GM13977 (cell line): ENCODE measurements around the gene RAX2.
"Not testable (repeated sequence)": the region's sequence is repeated elsewhere in the genome, so short reads cannot be mapped to it uniquely, and the experiment has no call there.

Experiments used
- DNase-seq: peaks from one replicate; pipeline ENCODE4 v3.0.0; 2012; ENCODE audit warnings: low spot score
- in situ Hi-C: fragments of 300-500 bp; cut with MboI; formaldehyde crosslinking; loops from one replicate; pipeline ENCODE4 v1.12.0; 2022; ENCODE audit warnings: low sequenced_read_pairs, low pct_unique_long_range_greater_than_20kb, mixed read lengths, inconsistent platforms; ENCODE audit not compliant: unreplicated experiment
- TF ChIP-seq, protein P1 (sequence below): IDR thresholded peaks from 2 replicates; pipeline ENCODE4 v1.5.1; 2012; ENCODE audit warnings: mild to moderate bottlenecking, control low read depth; ENCODE audit not compliant: insufficient read depth; ENCODE audit errors: extremely low read depth, missing control alignments

RAX2 gene

DNA sequence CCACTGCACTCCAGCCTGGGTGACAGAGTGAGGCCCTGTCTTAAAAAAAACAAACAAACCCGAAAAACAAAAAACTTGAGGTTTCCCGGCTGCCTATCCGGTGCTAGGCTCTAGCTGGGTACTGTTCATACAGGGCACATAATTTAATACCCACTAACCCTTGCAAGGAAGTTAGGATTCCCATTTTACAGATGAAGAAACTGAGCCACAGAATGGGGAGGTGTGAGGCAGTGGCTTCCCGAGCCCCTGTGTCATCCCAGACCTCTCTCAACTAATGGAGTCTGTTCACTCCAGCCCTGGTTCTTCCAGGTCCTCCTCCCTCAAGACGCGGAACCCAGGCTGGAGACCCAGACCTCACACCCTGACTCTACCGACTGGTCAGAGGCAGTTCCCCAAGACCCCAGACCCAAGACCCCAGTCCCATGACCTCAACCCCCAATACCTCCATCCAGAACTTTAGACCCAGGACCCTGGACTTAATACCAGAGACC is 11.1 kb downstream of the RAX2 start:
- TF ChIP-seq, protein P1, sequence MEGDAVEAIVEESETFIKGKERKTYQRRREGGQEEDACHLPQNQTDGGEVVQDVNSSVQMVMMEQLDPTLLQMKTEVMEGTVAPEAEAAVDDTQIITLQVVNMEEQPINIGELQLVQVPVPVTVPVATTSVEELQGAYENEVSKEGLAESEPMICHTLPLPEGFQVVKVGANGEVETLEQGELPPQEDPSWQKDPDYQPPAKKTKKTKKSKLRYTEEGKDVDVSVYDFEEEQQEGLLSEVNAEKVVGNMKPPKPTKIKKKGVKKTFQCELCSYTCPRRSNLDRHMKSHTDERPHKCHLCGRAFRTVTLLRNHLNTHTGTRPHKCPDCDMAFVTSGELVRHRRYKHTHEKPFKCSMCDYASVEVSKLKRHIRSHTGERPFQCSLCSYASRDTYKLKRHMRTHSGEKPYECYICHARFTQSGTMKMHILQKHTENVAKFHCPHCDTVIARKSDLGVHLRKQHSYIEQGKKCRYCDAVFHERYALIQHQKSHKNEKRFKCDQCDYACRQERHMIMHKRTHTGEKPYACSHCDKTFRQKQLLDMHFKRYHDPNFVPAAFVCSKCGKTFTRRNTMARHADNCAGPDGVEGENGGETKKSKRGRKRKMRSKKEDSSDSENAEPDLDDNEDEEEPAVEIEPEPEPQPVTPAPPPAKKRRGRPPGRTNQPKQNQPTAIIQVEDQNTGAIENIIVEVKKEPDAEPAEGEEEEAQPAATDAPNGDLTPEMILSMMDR, result no peak
- in situ Hi-C loops, result no loop called here
- no peak for DNase-seq

DNA sequence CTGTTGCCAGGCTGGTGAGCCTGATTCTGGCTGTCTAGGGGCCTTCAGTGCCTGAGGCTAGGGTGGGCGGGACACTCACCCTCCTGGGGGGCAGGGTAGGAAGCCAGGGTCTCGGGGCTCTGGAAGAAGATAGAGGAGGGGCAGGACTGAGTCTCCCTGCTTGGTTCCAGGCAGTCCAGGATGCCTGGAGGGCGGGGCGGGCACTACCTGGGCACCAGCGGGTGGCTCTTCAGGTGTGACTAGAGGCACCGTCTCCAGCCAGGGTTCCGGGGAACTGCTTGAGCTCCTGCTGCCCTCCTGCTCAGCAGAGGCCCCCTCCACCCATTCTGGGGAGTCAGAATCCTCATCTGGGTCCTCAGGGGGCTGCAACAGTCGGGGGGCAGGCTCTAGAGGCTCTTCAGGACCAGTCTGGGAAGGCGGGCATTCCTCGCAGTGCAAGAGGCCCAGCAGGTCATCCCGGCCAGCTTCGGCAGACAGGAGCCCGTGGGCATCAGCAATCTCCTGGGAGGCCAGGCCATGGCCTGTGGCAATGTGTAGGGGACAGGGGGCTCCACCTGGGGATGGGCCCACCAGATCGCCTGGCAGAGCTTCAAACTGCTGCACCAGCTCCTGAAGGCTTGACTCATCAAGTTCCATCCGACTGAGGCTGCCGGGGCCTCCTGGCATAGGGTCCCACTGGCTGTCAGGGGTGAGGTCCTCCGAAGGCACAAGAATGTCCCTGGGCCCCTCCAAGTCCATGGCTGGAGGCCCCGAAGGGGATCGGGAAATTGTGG is 12.4 kb downstream of the RAX2 start:
- in situ Hi-C loops, result no loop called here
- TF ChIP-seq, protein P1, result no peak
- no peak for DNase-seq

DNA sequence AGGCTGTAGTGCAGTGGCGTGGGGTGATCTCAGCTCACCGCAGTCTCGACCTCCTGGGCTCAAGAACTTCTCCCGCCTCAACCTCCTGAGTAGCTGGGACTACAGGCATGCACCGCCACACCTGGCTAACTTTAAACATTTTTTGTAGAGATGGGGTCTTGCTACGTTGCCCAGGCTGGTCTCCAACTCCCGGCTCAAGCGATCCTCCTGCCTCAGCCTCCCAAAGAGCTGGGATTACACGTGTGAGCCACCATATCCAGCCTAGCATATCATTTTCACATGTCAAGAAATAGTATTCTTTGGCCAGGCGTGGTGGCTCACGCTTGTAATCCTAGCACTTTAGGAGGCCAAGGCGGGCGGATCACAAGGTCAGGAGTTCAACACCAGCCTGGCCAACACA is 13.7 kb downstream of the RAX2 start:
- in situ Hi-C loops, DNase-seq: not testable (repeated sequence)

DNA sequence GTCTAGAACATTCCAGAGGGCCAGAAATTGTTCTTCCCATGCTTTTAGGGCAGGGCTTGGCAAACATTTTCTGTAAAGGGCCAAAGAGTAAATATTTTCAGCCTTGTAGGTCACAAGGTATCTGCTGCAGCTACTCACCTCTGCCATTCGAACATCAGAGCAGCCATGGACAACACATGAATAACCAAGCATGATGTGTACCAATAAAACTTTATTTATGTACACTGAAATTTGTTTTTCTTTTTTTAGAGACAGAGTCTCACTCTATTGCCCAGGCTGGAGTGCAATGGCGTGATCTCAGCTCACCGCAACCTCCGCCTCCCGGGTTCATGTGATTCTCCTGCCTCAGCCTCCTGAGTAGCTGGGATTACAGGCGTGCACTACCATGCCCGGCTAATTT is 14.3 kb downstream of the RAX2 start:
- in situ Hi-C loops, DNase-seq: not testable (repeated sequence)

DNA sequence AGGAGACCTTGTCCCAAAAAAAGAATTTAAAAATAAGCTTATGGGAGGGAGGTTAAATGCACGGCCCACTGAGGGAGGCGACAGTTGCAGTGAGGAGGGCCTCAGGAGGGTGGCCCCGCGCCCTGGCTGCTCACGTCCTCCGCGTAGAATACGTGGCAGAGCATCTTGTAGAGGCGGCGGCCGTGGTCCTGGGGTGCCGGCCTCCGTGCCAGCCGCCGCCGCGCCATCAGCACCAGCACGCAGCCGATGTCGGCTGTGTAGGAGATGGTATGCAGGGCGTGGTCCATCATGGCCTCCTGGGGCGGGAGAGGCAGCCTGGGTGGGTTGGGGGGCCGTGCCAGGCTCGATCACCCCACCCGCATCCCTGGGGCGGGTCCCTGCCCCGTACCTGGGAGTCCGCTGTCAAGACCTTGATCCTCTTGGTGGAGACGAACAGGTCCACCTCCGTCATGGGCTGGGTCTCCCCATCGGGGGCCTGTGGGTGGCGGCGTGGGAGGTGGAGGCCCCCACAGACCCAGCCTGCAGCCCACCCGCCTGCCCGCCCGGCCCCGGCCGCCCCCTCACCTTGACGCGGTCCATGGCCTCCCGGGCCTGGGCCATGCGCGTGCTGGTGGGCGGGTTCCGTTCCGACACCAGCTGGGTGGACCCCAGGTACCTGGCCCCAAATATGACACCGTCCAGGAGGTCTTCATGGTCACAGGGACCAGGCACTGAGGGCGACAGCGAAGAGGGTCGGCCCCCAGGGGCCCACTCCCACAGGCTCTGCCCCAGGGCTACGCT is 18.2 kb downstream of the RAX2 start:
- in situ Hi-C loops, result no loop called here
- TF ChIP-seq, protein P1, result no peak
- no peak for DNase-seq

DNA sequence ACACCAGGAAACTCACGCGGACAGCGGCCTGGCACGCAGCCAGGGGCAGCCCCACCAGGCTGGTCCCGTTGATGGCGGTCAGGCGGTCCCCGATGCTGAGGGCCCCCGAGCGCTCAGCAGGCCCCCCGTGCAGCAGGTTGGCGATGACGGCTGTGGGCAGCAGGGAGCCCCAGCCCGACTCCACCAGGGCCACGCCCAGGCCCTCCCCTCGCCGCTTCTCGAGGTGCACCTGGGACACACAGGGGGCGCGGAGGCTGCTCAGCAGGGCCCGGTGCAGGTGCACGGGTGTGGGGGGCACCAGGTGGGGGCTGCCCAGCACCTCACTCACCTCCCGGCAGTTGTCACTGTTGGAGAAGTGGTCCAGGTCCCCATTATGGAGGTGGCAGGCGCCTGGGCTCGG is 19.5 kb downstream of the RAX2 start:
- TF ChIP-seq, protein P1, result no peak
- DNase-seq, result no peak
- in situ Hi-C loops, result no loop called here

DNA sequence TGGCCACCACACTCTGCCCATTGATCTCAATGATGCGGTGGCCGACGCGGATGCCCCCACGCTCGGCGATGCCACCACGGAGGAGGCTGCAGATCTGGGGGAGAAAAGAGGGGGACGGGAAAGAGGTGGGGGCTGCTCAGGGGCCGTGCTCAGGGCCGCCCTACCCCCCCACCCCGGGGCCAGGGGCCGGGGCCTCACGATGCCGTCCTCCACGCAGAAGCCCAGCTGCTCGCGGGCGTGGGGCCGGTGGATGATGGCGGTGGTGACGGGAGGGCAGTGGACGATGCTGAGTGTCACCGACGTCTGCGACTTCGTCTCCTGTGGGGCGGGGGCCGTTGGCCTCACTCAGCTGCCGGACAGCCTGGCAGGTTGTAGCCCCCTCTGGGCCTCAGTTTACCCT is 20.8 kb downstream of the RAX2 start:
- in situ Hi-C loops, result no loop called here
- DNase-seq, result no peak
- TF ChIP-seq, protein P1, result no peak
